ENCODE data around the gene SLC37A1.

The SLC37A1 gene

GRCh38 chr21:42547001-42547905 is 33.6 kb downstream of the SLC37A1 start:
- DNase-seq: no peak

GRCh38 chr21:42547906-42548365 is 34.3 kb downstream of the SLC37A1 start:
- no peak for DNase-seq

- no peak for DNase-seq
Measured at GRCh38 chr21:42548687-42549406, 35.2 kb downstream of the SLC37A1 start.

GRCh38 chr21:42550817-42551216 is 37.2 kb downstream of the SLC37A1 start:
- DNase-seq: no peak

GRCh38 chr21:42552407-42553336 is 39.0 kb downstream of the SLC37A1 start:
- DNase-seq: no peak

- no peak for DNase-seq
Measured at GRCh38 chr21:42553435-42553834, 39.8 kb downstream of the SLC37A1 start.

- DNase-seq: no peak
Measured at GRCh38 chr21:42554251-42554961, 40.8 kb downstream of the SLC37A1 start.

- no peak for DNase-seq
Measured at GRCh38 chr21:42555756-42556438, 42.2 kb downstream of the SLC37A1 start.

GRCh38 chr21:42556476-42556875 is 42.8 kb downstream of the SLC37A1 start:
- no peak for DNase-seq

- no peak for DNase-seq
Measured at GRCh38 chr21:42556960-42557359, 43.3 kb downstream of the SLC37A1 start.

- no peak for DNase-seq
Measured at GRCh38 chr21:42557420-42557819, 43.8 kb downstream of the SLC37A1 start.

- DNase-seq: no peak
Measured at GRCh38 chr21:42558368-42558767, 44.7 kb downstream of the SLC37A1 start.

GRCh38 chr21:42558846-42559245 is 45.2 kb downstream of the SLC37A1 start:
- DNase-seq: no peak

- DNase-seq: no peak
Measured at GRCh38 chr21:42559326-42559725, 45.7 kb downstream of the SLC37A1 start.

GRCh38 chr21:42560517-42561179 is 47.0 kb downstream of the SLC37A1 start:
- DNase-seq: no peak

GRCh38 chr21:42561762-42562650 is 48.4 kb downstream of the SLC37A1 start:
- DNase-seq: no peak

GRCh38 chr21:42562816-42563215 is 49.2 kb downstream of the SLC37A1 start:
- DNase-seq: no peak

GRCh38 chr21:42563261-42563660 is 49.6 kb downstream of the SLC37A1 start:
- no peak for DNase-seq

GRCh38 chr21:42563686-42564085 is 50.0 kb downstream of the SLC37A1 start:
- DNase-seq: no peak

- DNase-seq: no peak
Measured at GRCh38 chr21:42564561-42564971, 50.9 kb downstream of the SLC37A1 start.
